SK-N-SH (cell line): Measurements from ENCODE around the gene CHMP2B. TPM values are rescaled to one million over a fixed set of nuclear protein-coding genes. Genes with fewer than 3 reads are reported as not detected.

Source experiments
- CTCF ChIA-PET: fragments of 300-600, 350-600 bp; formaldehyde crosslinking; extraction: SDS; loops from one replicate; lab custom pipeline; 2021; lab: Yijun Ruan, JAX
- POLR2A ChIA-PET: fragments of 350-600 bp; sonication (Branson Sonifier 250); formaldehyde crosslinking; extraction: SDS; loops from one replicate; lab custom pipeline; 2020; ENCODE audit warnings: antibody characterized with exemption, inconsistent platforms; lab: Yijun Ruan, JAX
- DNase-seq: peaks from one replicate; pipeline ENCODE4 v3.0.0; 2012
- H2AFZ ChIP-seq: fragments of 200-600 bp; sonication (generic); 2 replicates; pipeline ENCODE4 v1.8.1; 2016; ENCODE audit warnings: antibody characterized with exemption, mild to moderate bottlenecking, low read depth
- H3F3A ChIP-seq: fragments of 200-600 bp; sonication (generic); replicated peaks from 2 replicates; pipeline ENCODE3; 2016; ENCODE audit warnings: antibody characterized with exemption, mild to moderate bottlenecking; ENCODE audit not compliant: insufficient read depth
- H3K27ac ChIP-seq, 2 experiments: fragments of 200-500 bp in 1 of 2; fragments of 200-600 bp in 1 of 2; sonication (Bioruptor generic) in 1 of 2; sonication (generic), shearing (Covaris generic) in 1 of 2; 2 replicates each; pipeline versions ENCODE4 v1.5.1 to v1.6.1; 2014 to 2016; ENCODE audit warnings: low read depth in 2 of 2, inconsistent platforms in 1 of 2, low read length in 1 of 2, mild to moderate bottlenecking in 1 of 2, mixed read lengths in 1 of 2
- H3K27me3 ChIP-seq: fragments of 200-600 bp; sonication (generic), shearing (Covaris generic); 2 replicates; pipeline ENCODE4 v1.6.1; 2016; ENCODE audit warnings: mixed run types; ENCODE audit not compliant: insufficient read depth
- H3K36me3 ChIP-seq, 2 experiments: fragments of 200-500 bp in 1 of 2; fragments of 200-600 bp in 1 of 2; sonication (Bioruptor generic) in 1 of 2; sonication (generic) in 1 of 2; replicated peaks in 1 of 2; 2 replicates each; pipeline versions ENCODE3 to v1.5.1; 2014 to 2016; ENCODE audit warnings: low read length in 1 of 2, mild to moderate bottlenecking in 1 of 2; ENCODE audit not compliant: insufficient read depth in 2 of 2, control insufficient read depth in 1 of 2
- H3K4me1 ChIP-seq, 2 experiments: fragments of 200-500 bp in 1 of 2; fragments of 200-600 bp in 1 of 2; sonication (Bioruptor generic) in 1 of 2; sonication (generic), shearing (Covaris generic) in 1 of 2; 2 replicates each; pipeline versions ENCODE4 v1.5.1 to v1.6.1; 2014 to 2016; ENCODE audit warnings: low read depth in 1 of 2, low read length in 1 of 2, mixed run types in 1 of 2; ENCODE audit not compliant: insufficient read depth in 2 of 2, control insufficient read depth in 1 of 2
- H3K4me2 ChIP-seq: fragments of 200-600 bp; sonication (generic), shearing (Covaris generic); 2 replicates; pipeline ENCODE4 v1.6.1; 2017; ENCODE audit warnings: mixed run types
- H3K4me3 ChIP-seq, 2 experiments: fragments of 200-500 bp in 1 of 2; fragments of 200-600 bp in 1 of 2; sonication (Bioruptor generic) in 1 of 2; sonication (generic), shearing (Covaris generic) in 1 of 2; 2 replicates each; pipeline versions ENCODE4 v1.5.1 to v1.8.1; 2014 to 2016; ENCODE audit warnings: low read depth in 2 of 2, inconsistent platforms in 1 of 2, low read length in 1 of 2, mild to moderate bottlenecking in 1 of 2, mixed read lengths in 1 of 2, moderate library complexity in 1 of 2
- H3K79me2 ChIP-seq: fragments of 200-600 bp; sonication (generic); 2 replicates; pipeline ENCODE4 v1.8.1; 2017; ENCODE audit warnings: mild to moderate bottlenecking; ENCODE audit not compliant: insufficient read depth
- H3K9ac ChIP-seq: fragments of 200-600 bp; sonication (generic); 2 replicates; pipeline ENCODE4 v1.6.1; 2017; ENCODE audit warnings: mixed run types
- H3K9me2 ChIP-seq: fragments of 200-600 bp; sonication (generic); 2 replicates; pipeline ENCODE4 v1.6.1; 2017; ENCODE audit warnings: mixed run types
- H3K9me3 ChIP-seq: fragments of 200-600 bp; sonication (generic); 2 replicates; pipeline ENCODE4 v1.6.1; 2017; ENCODE audit warnings: mixed run types, mild to moderate bottlenecking, moderate library complexity
- H4K20me1 ChIP-seq: fragments of 200-600 bp; sonication (generic); 2 replicates; pipeline ENCODE4 v1.6.1; 2017; ENCODE audit warnings: mild to moderate bottlenecking, mixed run types; ENCODE audit not compliant: insufficient read depth
- EZH2phosphoT487 ChIP-seq: fragments of 200-600 bp; sonication (generic); IDR thresholded peaks from 2 replicates; pipeline ENCODE4 v1.6.1; 2017; ENCODE audit warnings: low read depth, mixed run types, mild to moderate bottlenecking, antibody characterized with exemption, moderate library complexity, borderline replicate concordance
- FOXM1 ChIP-seq: IDR thresholded peaks from 2 replicates; pipeline ENCODE4 v1.4.0; 2012; ENCODE audit warnings: low read depth, mild to moderate bottlenecking
- IRF3 ChIP-seq: fragments of 150-350 bp; IDR thresholded peaks from 2 replicates; pipeline ENCODE4 v1.6.1; 2016; ENCODE audit warnings: mild to moderate bottlenecking, low read depth, low read length
- MXI1 ChIP-seq: IDR thresholded peaks from 2 replicates; pipeline ENCODE4 v1.6.1; 2012; ENCODE audit warnings: mild to moderate bottlenecking, low read depth, low read length, improper control_type of control experiment
- NFIC ChIP-seq: IDR thresholded peaks from 2 replicates; pipeline ENCODE4 v1.4.0; 2012; ENCODE audit warnings: borderline replicate concordance
- PBX3 ChIP-seq: IDR thresholded peaks from 2 replicates; pipeline ENCODE4; 2012
- RFX5 ChIP-seq: IDR thresholded peaks from 2 replicates; pipeline ENCODE4 v1.6.1; 2012; ENCODE audit warnings: mild to moderate bottlenecking, improper control_type of control experiment, low read length
- WGBS: methylation state at CpG from one replicate; pipeline ENCODE4 v1.1.6; 2017; ENCODE audit warnings: low lambda C conversion rate; 5-methylcytosine and 5-hydroxymethylcytosine counted together
- polyA plus RNA-seq, 3 experiments: library from polyadenylated mRNA; depleted of rRNA; stranded (reverse); fragments of >200 nt; gene quantifications; 2 replicates each; pipeline ENCODE4 v1.2.3, GENCODE V29; 2012

CHMP2B gene
- polyA plus RNA-seq, 1 of the 3 experiments (the other 2 are of a cell fraction) = 8.5 TPM

- Histone ChIP-seq H3F3A (no peaks in the 10 kb centered on the region), H3K9ac (peak overlapping the region; percentile 87), H3K9me3 (no peaks in the 10 kb centered on the region), H3K27ac (peak overlapping the region in 1 of 2 experiments; percentile 53; a peak in 1 of 4 replicates), H3K9me2 (no peaks in the 10 kb centered on the region), H4K20me1 (no peaks in the 10 kb centered on the region), H3K4me3 (peak overlapping the region; percentile 98 to 99), H3K4me2 (peak overlapping the region; percentile 93), H3K36me3 (no peaks in the 10 kb centered on the region), H3K4me1 (peaks cover 0 to 10% of the 10 kb centered on the region in 2 experiments; a peak in 3 of 4 replicates), H2AFZ (peak overlapping the region; percentile 97), H3K27me3 (no peaks in the 10 kb centered on the region), H3K79me2 (peaks cover 14% of the 10 kb centered on the region; the same call in 1 of the 2 replicates)
- WGBS = 0% methylated on average over 3 of the region's 3 CpGs
- POLR2A ChIA-PET = no interaction called here
- TF ChIP-seq FOXM1 = no peak
- no peak for TF ChIP-seq IRF3
- 0 out of 2 replicates have a peak, but pooled peaks have one; percentile 5 for TF ChIP-seq MXI1
- no peak for DNase-seq
- CTCF ChIA-PET = interaction anchor here (1.1 kb wide), 2 partner anchors 33 to 70 kb away, joined by 3 to 5 read pairs; no protein-coding TSS in a partner anchor
Observed at GRCh38 chr3:87227835-87228144, 681 bp downstream of the CHMP2B start.

GRCh38 chr3:87228316-87228715 is 1.2 kb downstream of the CHMP2B start:
- H3F3A ChIP-seq = no peaks in the 10 kb centered on the region

More at GRCh38 chr3:87228316-87228715, 1.2 kb downstream of the CHMP2B start:
- H3K9me2 ChIP-seq = no peaks in the 10 kb centered on the region
- H3K79me2 ChIP-seq = peaks cover 14% of the 10 kb centered on the region; the same call in 1 of the 2 replicates
- TF ChIP-seq NFIC (no peak), EZH2phosphoT487 (no peak), RFX5 (no peak), IRF3 (no peak), PBX3 (no peak)
- TF ChIP-seq, all 33 proteins: peak for 0
- ChIA-PET POLR2A (no interaction called here), CTCF (interaction anchor here (1.1 kb wide), 1 partner anchor 70 kb away, joined by 5 read pairs; no protein-coding TSS in a partner anchor)
- no peaks in the 10 kb centered on the region for H3K36me3 ChIP-seq
- no peaks in the 10 kb centered on the region for H3K27me3 ChIP-seq
- 0 out of 2 replicates have a peak overlapping the region, but pooled peaks have one; percentile 87 for H3K9ac ChIP-seq
- no peak overlapping the region for H3K27ac ChIP-seq
- H3K4me3 ChIP-seq = peak overlapping the region; percentile 98 to 99; a peak in 2 of 4 replicates
- H3K4me1 ChIP-seq = peaks cover 0 to 10% of the 10 kb centered on the region in 2 experiments; a peak in 3 of 4 replicates
- peak overlapping the region; percentile 93 for H3K4me2 ChIP-seq
- H4K20me1 ChIP-seq = no peaks in the 10 kb centered on the region
- no peaks in the 10 kb centered on the region for H3K9me3 ChIP-seq
- DNase-seq = no peak
- WGBS = 50% methylated on average over 1 of the region's 1 CpG
- H2AFZ ChIP-seq = 0 out of 2 replicates have a peak overlapping the region, but pooled peaks have one; percentile 97
